Measurements from ENCODE around the gene PKP1.

PKP1 gene

GRCh38 chr1:201316556-201316955, 33.2 kb downstream of the PKP1 start:
- H3K4me3 ChIP-seq (ENCODE audit: low read length): no peak overlapping the region
- H3K9me3 ChIP-seq (replicated peaks; ENCODE audit: low read length): no peaks in the 10 kb centered on the region
- peaks cover 10% of the 10 kb centered on the region for H3K4me1 ChIP-seq (ENCODE audit: control insufficient read depth, insufficient read depth, low read length)
- no peaks in the 10 kb centered on the region for H3K27me3 ChIP-seq (ENCODE audit: control insufficient read depth, insufficient read depth, low read length)
- H3K4me2 ChIP-seq (ENCODE audit: low read length): no peak overlapping the region
- no peak overlapping the region for H3K9ac ChIP-seq (ENCODE audit: low read depth, low read length)
- peaks cover 26% of the 10 kb centered on the region for H3K36me3 ChIP-seq (ENCODE audit: insufficient read depth, low read length)

GRCh38 chr1:201317551-201317950, 34.2 kb downstream of the PKP1 start:
- Histone ChIP-seq H3K27me3 (ENCODE audit: control insufficient read depth, insufficient read depth, low read length) (no peaks in the 10 kb centered on the region), H3K4me2 (ENCODE audit: low read length) (no peak overlapping the region), H3K4me3 (ENCODE audit: low read length) (no peak overlapping the region), H3K9ac (ENCODE audit: low read depth, low read length) (no peak overlapping the region), H3K4me1 (ENCODE audit: control insufficient read depth, insufficient read depth, low read length) (peaks cover 6% of the 10 kb centered on the region), H3K9me3 (replicated peaks; ENCODE audit: low read length) (no peaks in the 10 kb centered on the region), H3K36me3 (ENCODE audit: insufficient read depth, low read length) (peaks cover 33% of the 10 kb centered on the region)

DNA sequence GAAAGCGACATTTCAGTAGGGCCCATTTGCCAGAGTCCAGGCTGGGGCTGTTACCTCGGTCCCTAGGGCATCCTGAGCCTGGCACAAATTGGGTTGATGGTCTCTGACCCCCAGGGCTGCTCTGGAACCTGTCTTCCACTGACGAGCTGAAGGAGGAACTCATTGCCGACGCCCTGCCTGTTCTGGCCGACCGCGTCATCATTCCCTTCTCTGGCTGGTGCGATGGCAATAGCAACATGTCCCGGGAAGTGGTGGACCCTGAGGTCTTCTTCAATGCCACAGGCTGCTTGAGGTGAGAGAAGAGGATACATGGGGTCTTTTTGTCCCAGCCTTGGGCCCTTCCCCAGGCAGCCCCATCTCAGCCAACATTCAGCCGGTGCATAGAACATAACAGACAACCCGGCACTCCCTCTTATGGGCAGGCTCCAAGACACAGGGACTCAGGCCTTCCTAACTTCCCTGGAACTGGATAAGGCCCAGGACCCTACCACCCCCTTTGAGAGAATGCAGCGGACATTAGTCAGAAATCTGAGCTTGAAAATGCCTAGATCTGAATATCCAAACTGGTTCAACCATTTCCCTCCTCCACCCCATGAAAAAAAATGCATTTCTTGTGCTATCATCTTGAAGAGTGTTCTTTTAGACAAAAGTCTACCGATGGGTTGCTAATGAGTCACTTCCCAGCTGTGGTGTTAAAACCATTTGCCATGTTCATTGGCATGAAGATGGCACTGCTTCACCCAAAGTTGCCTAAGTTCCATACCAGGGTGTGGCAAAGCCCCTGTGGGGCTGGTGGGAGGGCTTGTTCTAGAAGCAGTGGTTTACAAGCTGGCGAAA, 35.4 kb downstream of the PKP1 start:
- H3K4me2 ChIP-seq (ENCODE audit: low read length): no peak overlapping the region
- no peak overlapping the region for H3K9ac ChIP-seq (ENCODE audit: low read depth, low read length)
- no peaks in the 10 kb centered on the region for H3K27me3 ChIP-seq (ENCODE audit: control insufficient read depth, insufficient read depth, low read length)
- no peaks in the 10 kb centered on the region for H3K9me3 ChIP-seq (replicated peaks; ENCODE audit: low read length)
- peaks cover 6% of the 10 kb centered on the region for H3K4me1 ChIP-seq (ENCODE audit: control insufficient read depth, insufficient read depth, low read length)
- no peak overlapping the region for H3K4me3 ChIP-seq (ENCODE audit: low read length)
- H3K36me3 ChIP-seq (ENCODE audit: insufficient read depth, low read length): peaks cover 27% of the 10 kb centered on the region

- H3K36me3 ChIP-seq (ENCODE audit: insufficient read depth, low read length): peaks cover 21% of the 10 kb centered on the region
Observed at GRCh38 chr1:201319631-201320030, 36.3 kb downstream of the PKP1 start.

GRCh38 chr1:201320168-201320788, 37.0 kb downstream of the PKP1 start:
- H3K4me2 ChIP-seq (ENCODE audit: low read length): no peak overlapping the region
- H3K9ac ChIP-seq (ENCODE audit: low read depth, low read length): no peak overlapping the region
- no peaks in the 10 kb centered on the region for H3K9me3 ChIP-seq (replicated peaks; ENCODE audit: low read length)
- peaks cover 6% of the 10 kb centered on the region for H3K4me1 ChIP-seq (ENCODE audit: control insufficient read depth, insufficient read depth, low read length)
- H3K27me3 ChIP-seq (ENCODE audit: control insufficient read depth, insufficient read depth, low read length): no peaks in the 10 kb centered on the region
- no peak overlapping the region for H3K4me3 ChIP-seq (ENCODE audit: low read length)
- H3K36me3 ChIP-seq (ENCODE audit: insufficient read depth, low read length): peaks cover 26% of the 10 kb centered on the region

More at GRCh38 chr1:201319631-201320030, 36.3 kb downstream of the PKP1 start:
- H3K4me3 ChIP-seq (ENCODE audit: low read length): no peak overlapping the region
- H3K4me2 ChIP-seq (ENCODE audit: low read length): no peak overlapping the region
- peaks cover 6% of the 10 kb centered on the region for H3K4me1 ChIP-seq (ENCODE audit: control insufficient read depth, insufficient read depth, low read length)
- H3K9ac ChIP-seq (ENCODE audit: low read depth, low read length): no peak overlapping the region
- H3K9me3 ChIP-seq (replicated peaks; ENCODE audit: low read length): no peaks in the 10 kb centered on the region
- no peaks in the 10 kb centered on the region for H3K27me3 ChIP-seq (ENCODE audit: control insufficient read depth, insufficient read depth, low read length)

GRCh38 chr1:201321826-201322390, 38.6 kb downstream of the PKP1 start:
- no peak overlapping the region for H3K4me3 ChIP-seq (ENCODE audit: low read length)
- peaks cover 6% of the 10 kb centered on the region for H3K4me1 ChIP-seq (ENCODE audit: control insufficient read depth, insufficient read depth, low read length)
- peaks cover 35% of the 10 kb centered on the region for H3K36me3 ChIP-seq (ENCODE audit: insufficient read depth, low read length)
- H3K4me2 ChIP-seq (ENCODE audit: low read length): no peak overlapping the region
- H3K9ac ChIP-seq (ENCODE audit: low read depth, low read length): no peak overlapping the region
- no peaks in the 10 kb centered on the region for H3K9me3 ChIP-seq (replicated peaks; ENCODE audit: low read length)
- no peaks in the 10 kb centered on the region for H3K27me3 ChIP-seq (ENCODE audit: control insufficient read depth, insufficient read depth, low read length)

- H3K9ac ChIP-seq (ENCODE audit: low read depth, low read length): no peak overlapping the region
Observed at GRCh38 chr1:201322653-201323510, 39.6 kb downstream of the PKP1 start.

GRCh38 chr1:201324306-201324705, 41.0 kb downstream of the PKP1 start:
- Histone ChIP-seq H3K27me3 (ENCODE audit: control insufficient read depth, insufficient read depth, low read length) (no peaks in the 10 kb centered on the region), H3K4me2 (ENCODE audit: low read length) (no peak overlapping the region), H3K9me3 (replicated peaks; ENCODE audit: low read length) (no peaks in the 10 kb centered on the region), H3K9ac (ENCODE audit: low read depth, low read length) (no peak overlapping the region), H3K4me3 (ENCODE audit: low read length) (no peak overlapping the region), H3K36me3 (ENCODE audit: insufficient read depth, low read length) (peaks cover 23% of the 10 kb centered on the region), H3K4me1 (ENCODE audit: control insufficient read depth, insufficient read depth, low read length) (peaks cover 1% of the 10 kb centered on the region)

More at GRCh38 chr1:201322653-201323510, 39.6 kb downstream of the PKP1 start:
- Histone ChIP-seq H3K36me3 (ENCODE audit: insufficient read depth, low read length) (peaks cover 32% of the 10 kb centered on the region), H3K4me1 (ENCODE audit: control insufficient read depth, insufficient read depth, low read length) (peaks cover 6% of the 10 kb centered on the region), H3K27me3 (ENCODE audit: control insufficient read depth, insufficient read depth, low read length) (no peaks in the 10 kb centered on the region), H3K9me3 (replicated peaks; ENCODE audit: low read length) (no peaks in the 10 kb centered on the region), H3K4me3 (ENCODE audit: low read length) (no peak overlapping the region), H3K4me2 (ENCODE audit: low read length) (no peak overlapping the region)

- Histone ChIP-seq H3K36me3 (ENCODE audit: insufficient read depth, low read length) (peaks cover 23% of the 10 kb centered on the region), H3K9ac (ENCODE audit: low read depth, low read length) (no peak overlapping the region)
Observed at GRCh38 chr1:201324821-201325677, 41.7 kb downstream of the PKP1 start.

GRCh38 chr1:201325678-201326060, 42.4 kb downstream of the PKP1 start:
- H3K27me3 ChIP-seq (ENCODE audit: control insufficient read depth, insufficient read depth, low read length): no peaks in the 10 kb centered on the region
- no peaks in the 10 kb centered on the region for H3K4me1 ChIP-seq (ENCODE audit: control insufficient read depth, insufficient read depth, low read length)
- no peak overlapping the region for H3K4me2 ChIP-seq (ENCODE audit: low read length)
- H3K9ac ChIP-seq (ENCODE audit: low read depth, low read length): no peak overlapping the region
- no peaks in the 10 kb centered on the region for H3K9me3 ChIP-seq (replicated peaks; ENCODE audit: low read length)
- no peak overlapping the region for H3K4me3 ChIP-seq (ENCODE audit: low read length)
- peaks cover 23% of the 10 kb centered on the region for H3K36me3 ChIP-seq (ENCODE audit: insufficient read depth, low read length)

More at GRCh38 chr1:201324821-201325677, 41.7 kb downstream of the PKP1 start:
- Histone ChIP-seq H3K4me1 (ENCODE audit: control insufficient read depth, insufficient read depth, low read length) (no peaks in the 10 kb centered on the region), H3K4me3 (ENCODE audit: low read length) (no peak overlapping the region), H3K27me3 (ENCODE audit: control insufficient read depth, insufficient read depth, low read length) (no peaks in the 10 kb centered on the region), H3K4me2 (ENCODE audit: low read length) (no peak overlapping the region), H3K9me3 (replicated peaks; ENCODE audit: low read length) (no peaks in the 10 kb centered on the region)

Data from skeletal muscle satellite cell (primary cell).